ENCODE data around the gene IQSEC2.

GRCh38 chrX:53239474-53239873 lies 41.9 kb downstream of the IQSEC2 start:
- TF ChIP-seq CTCF (IDR thresholded peaks at IDR 0.05), result no peak
- TF ChIP-seq POLR2A (IDR thresholded peaks at IDR 0.05), result no peak

Data from esophagus squamous epithelium (tissue), 4 donors.